Uterus (tissue), 2 donors: ENCODE measurements around the gene ROGDI.
A peak's percentile ranks its signal among the peaks of the same experiment; 100 is the strongest.

ENCODE experiments used
- CTCF ChIP-seq, 4 experiments: fragments of 200-600 bp in 2 of 4; fragments of 450-650 bp in 2 of 4; sonication (generic) in 2 of 4; IDR thresholded peaks; one replicate each; pipeline ENCODE4 v1.5.1; 2016 to 2019; ENCODE audit warnings: antibody characterized with exemption in 4 of 4, mild to moderate bottlenecking in 2 of 4, moderate library complexity in 1 of 4
- POLR2A ChIP-seq, 2 donors: fragments of 450-650 bp; IDR thresholded peaks; one replicate each; pipeline ENCODE4 v1.6.1; 2016; ENCODE audit warnings: antibody characterized with exemption in 2 of 2, mild to moderate bottlenecking in 1 of 2, moderate library complexity in 1 of 2

- TF ChIP-seq CTCF (IDR thresholded peaks at IDR 0.05): peak in 1 of 4 experiments; percentile 17
- TF ChIP-seq POLR2A (IDR thresholded peaks at IDR 0.05): no peak
Observed at GRCh38 chr16:4847774-4848587, 45.5 kb upstream of the ROGDI start.
